ENCODE data around the gene RAB40C. TPM values are rescaled to one million over a fixed set of nuclear protein-coding genes. Genes with fewer than 3 reads are reported as not detected.

RAB40C gene
- total RNA-seq, 3 donors from 2014 or later: 31.2 to 51.0 (median 40.1) TPM

GRCh38 chr16:578232-578869 lies 11.5 kb upstream of the RAB40C start:
- Histone ChIP-seq H3K36me3 (ENCODE audit: low read depth) (no peaks in the 10 kb centered on the region), H3K9me3 (no peaks in the 10 kb centered on the region), H3K4me3 (no peak overlapping the region), H3K4me1 (ENCODE audit: low read depth) (no peaks in the 10 kb centered on the region)
- no peak for DNase-seq
- peak; percentile 3 for ATAC-seq
- intact Hi-C loops (cut with DNase I, micrococcal nuclease): loop anchor here (10.0 kb wide), 1 partner anchor 86 kb away; the partner anchor contains the start of gene RHOT2 (in 2 of the 2)
- TF ChIP-seq, protein P1, sequence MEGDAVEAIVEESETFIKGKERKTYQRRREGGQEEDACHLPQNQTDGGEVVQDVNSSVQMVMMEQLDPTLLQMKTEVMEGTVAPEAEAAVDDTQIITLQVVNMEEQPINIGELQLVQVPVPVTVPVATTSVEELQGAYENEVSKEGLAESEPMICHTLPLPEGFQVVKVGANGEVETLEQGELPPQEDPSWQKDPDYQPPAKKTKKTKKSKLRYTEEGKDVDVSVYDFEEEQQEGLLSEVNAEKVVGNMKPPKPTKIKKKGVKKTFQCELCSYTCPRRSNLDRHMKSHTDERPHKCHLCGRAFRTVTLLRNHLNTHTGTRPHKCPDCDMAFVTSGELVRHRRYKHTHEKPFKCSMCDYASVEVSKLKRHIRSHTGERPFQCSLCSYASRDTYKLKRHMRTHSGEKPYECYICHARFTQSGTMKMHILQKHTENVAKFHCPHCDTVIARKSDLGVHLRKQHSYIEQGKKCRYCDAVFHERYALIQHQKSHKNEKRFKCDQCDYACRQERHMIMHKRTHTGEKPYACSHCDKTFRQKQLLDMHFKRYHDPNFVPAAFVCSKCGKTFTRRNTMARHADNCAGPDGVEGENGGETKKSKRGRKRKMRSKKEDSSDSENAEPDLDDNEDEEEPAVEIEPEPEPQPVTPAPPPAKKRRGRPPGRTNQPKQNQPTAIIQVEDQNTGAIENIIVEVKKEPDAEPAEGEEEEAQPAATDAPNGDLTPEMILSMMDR (IDR thresholded peaks at IDR 0.05): no peak

DNA sequence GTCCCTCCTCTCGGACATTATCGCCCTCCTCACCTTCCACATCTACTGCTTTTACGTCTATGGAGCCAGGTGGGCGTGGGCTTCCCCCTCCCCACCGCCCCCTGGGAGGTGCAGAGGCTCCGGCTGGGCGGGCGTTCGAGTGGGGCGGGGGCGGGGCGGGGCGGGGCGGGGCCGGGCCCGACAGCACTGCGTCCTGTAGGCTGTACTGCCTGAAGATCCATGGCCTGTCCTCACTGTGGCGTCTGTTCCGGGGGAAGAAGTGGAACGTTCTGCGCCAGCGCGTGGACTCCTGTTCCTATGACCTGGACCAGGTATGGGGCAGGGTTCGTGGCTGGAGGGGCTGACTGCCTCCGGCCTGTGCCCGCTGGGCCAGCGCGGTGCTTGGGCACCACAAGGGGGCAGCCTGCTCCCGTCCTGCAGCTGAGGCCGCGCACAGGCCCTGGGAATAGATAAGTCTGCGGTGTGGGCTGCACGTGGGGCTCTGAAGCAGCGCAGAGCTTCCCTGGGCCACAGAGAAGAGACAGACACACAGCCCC lies 10.9 kb upstream of the RAB40C start:
- ATAC-seq (peak; percentile 93), DNase-seq (peak in 2 of 3 donors; percentile 81 to 87)
- no peaks in the 10 kb centered on the region for H3K4me1 ChIP-seq (ENCODE audit: low read depth)
- no peak overlapping the region for H3K4me3 ChIP-seq
- H3K36me3 ChIP-seq (ENCODE audit: low read depth): no peaks in the 10 kb centered on the region
- TF ChIP-seq, protein P1 (IDR thresholded peaks at IDR 0.05): peak; percentile 81
- intact Hi-C loops (cut with DNase I, micrococcal nuclease): loop anchor here (10.0 kb wide), 1 partner anchor 86 kb away; the partner anchor contains the start of gene RHOT2 (in 2 of the 2)
- no peaks in the 10 kb centered on the region for H3K9me3 ChIP-seq

DNA sequence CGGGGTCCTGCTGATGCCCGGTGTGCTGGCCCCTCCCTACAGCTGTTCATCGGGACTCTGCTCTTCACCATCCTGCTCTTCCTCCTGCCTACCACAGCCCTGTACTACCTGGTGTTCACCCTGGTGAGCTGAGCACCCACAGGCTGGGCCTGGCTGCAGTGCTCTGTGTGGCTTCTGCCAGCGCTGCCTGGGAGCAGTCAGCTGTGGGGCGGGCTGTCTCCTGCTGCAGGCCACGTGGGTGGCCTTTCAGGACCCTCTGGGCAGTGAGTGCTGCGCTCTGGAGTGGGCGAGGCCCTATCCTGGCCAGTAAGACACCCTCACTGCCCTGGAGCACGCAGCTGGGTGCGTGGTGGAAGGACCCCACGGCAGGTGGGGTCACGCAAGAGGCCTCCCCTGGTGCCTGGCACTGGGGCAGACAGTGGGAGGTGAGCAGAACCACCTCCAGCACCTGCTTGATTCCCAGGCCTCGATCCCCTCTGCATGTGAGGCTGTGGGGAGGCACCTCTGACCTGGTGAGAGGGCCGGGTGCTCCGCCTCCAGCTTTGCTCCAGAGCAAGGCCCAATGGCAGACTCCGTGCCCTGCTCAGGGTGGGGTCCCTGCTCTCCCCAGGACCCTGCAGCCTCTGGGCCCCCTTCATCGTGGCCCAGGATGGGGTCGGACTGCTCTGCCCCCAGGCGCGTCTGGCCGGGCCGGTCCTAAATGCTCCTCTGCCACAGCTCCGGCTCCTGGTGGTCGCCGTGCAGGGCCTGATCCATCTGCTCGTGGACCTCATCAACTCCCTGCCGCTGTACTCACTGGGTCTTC lies 9.5 kb upstream of the RAB40C start:
- Histone ChIP-seq H3K9me3 (no peaks in the 10 kb centered on the region), H3K4me3 (no peak overlapping the region), H3K36me3 (ENCODE audit: low read depth) (no peaks in the 10 kb centered on the region), H3K4me1 (ENCODE audit: low read depth) (no peaks in the 10 kb centered on the region)
- ATAC-seq: no peak
- no peak for DNase-seq
- TF ChIP-seq, protein P1 (IDR thresholded peaks at IDR 0.05): no peak
- intact Hi-C loops (cut with DNase I, micrococcal nuclease): no loop called here

DNA sequence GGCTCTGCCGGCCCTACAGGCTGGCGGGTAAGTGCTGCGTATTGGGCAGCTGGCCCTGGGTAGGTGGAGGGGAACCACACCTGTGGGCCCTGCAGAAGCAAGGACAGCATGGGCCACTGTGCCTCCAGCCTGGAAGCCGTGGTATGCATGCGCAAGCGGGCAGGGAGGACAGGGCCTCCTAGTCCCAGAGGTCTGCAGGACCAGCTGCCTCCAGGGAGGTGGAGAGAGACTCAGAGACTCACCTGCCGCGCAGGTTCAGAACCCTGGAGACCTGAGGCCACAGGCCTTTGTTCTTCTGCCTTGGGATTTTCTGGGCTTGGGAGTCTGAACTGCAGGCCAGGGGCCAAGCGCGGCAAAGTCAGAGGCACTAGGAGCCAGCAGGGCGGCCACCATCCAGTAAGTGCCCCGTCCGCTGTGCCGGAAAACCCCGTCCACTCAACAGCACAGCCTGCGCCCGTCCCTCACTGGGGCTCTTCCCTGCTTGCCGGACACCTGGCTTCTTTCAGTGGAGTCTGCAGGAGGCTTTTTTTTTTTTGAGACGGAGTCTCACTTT lies 8.8 kb upstream of the RAB40C start:
- Histone ChIP-seq H3K36me3 (ENCODE audit: low read depth) (no peaks in the 10 kb centered on the region), H3K4me1 (ENCODE audit: low read depth) (no peaks in the 10 kb centered on the region), H3K9me3 (no peaks in the 10 kb centered on the region), H3K4me3 (no peak overlapping the region)
- intact Hi-C loops (cut with DNase I, micrococcal nuclease): no loop called here
- DNase-seq: no peak
- TF ChIP-seq, protein P1 (IDR thresholded peaks at IDR 0.05): no peak
- no peak for ATAC-seq

DNA sequence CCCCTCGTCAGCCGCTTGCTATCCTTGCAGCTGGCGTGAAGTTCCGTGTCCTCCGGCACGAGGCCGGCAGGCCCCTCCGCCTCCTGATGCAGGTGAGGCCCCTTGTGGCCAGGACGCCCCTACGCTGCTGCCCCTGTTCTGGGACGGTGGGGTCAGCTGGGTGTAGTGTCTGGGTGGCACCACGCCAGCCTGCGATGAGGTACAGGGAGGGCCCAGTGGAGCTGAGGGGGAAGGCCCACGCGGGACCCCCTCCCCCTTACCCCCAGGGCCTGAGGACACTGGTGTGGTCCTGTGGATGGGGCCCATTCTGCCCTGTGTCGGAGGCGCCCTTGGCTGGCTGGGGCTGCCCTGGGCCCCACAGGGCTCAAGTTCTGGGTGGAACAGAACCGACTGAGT lies 7.7 kb upstream of the RAB40C start:
- no peak for ATAC-seq
- TF ChIP-seq, protein P1 (IDR thresholded peaks at IDR 0.05): no peak

More for the DNA sequence above, 7.7 kb upstream of the RAB40C start:
- Histone ChIP-seq H3K4me3 (no peak overlapping the region), H3K9me3 (no peaks in the 10 kb centered on the region), H3K4me1 (ENCODE audit: low read depth) (peaks cover 4% of the 10 kb centered on the region), H3K36me3 (ENCODE audit: low read depth) (no peaks in the 10 kb centered on the region)
- intact Hi-C loops (cut with DNase I, micrococcal nuclease): no loop called here
- no peak for DNase-seq
